ENCODE measurements around the gene IRF4.

DNA sequence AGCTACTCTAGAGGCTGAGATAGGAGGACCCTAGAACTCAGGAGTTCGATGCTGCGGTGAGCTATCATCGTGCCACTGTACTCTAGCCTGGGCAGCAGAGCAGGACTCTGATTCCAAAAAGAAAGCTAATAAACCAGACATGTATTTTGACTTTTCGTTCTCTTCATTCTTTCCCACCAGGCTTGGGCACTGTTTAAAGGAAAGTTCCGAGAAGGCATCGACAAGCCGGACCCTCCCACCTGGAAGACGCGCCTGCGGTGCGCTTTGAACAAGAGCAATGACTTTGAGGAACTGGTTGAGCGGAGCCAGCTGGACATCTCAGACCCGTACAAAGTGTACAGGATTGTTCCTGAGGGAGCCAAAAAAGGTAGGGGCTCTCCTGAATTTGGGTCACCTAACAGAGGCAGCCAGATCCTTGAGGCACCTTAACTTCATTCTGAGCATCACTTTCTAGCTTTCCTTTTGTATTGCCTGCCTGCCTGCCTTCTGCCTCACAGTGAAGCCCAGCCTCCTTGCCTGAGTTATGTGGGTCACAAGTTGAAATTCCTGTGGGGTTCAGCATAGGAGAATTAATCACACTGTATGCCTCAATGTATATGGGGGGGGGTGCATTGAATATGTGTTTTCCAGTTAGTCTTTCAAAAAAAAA, 3.2 kb downstream of the IRF4 start:
- TF ChIP-seq, protein P1, sequence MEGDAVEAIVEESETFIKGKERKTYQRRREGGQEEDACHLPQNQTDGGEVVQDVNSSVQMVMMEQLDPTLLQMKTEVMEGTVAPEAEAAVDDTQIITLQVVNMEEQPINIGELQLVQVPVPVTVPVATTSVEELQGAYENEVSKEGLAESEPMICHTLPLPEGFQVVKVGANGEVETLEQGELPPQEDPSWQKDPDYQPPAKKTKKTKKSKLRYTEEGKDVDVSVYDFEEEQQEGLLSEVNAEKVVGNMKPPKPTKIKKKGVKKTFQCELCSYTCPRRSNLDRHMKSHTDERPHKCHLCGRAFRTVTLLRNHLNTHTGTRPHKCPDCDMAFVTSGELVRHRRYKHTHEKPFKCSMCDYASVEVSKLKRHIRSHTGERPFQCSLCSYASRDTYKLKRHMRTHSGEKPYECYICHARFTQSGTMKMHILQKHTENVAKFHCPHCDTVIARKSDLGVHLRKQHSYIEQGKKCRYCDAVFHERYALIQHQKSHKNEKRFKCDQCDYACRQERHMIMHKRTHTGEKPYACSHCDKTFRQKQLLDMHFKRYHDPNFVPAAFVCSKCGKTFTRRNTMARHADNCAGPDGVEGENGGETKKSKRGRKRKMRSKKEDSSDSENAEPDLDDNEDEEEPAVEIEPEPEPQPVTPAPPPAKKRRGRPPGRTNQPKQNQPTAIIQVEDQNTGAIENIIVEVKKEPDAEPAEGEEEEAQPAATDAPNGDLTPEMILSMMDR (IDR thresholded peaks at IDR 0.05), result no peak
- no peak for TF ChIP-seq POLR2A (IDR thresholded peaks at IDR 0.05)
